GM19043 (cell line): ENCODE measurements around the gene SCGB1A1.
"Not testable (repeated sequence)": the region's sequence is repeated elsewhere in the genome, so short reads cannot be mapped to it uniquely, and the experiment has no call there.

ENCODE experiments used
- ATAC-seq: cut with Tn5 transposase; IDR thresholded peaks from one replicate; pipeline ENCODE4 v1.9.1; 2021; ENCODE audit warnings: low read depth; ENCODE audit not compliant: unreplicated experiment

SCGB1A1 gene

GRCh38 chr11:62418733-62419132 lies at the start of gene SCGB1A1:
Gene SCGB1A1, plus strand, starts transcription at chr11:62419033. Its CDS starts 63 bp downstream, at chr11:62419096.
- ATAC-seq = no peak

- no peak for ATAC-seq
These were observed 47.9 kb upstream of the SCGB1A1 start for GRCh38 chr11:62370743-62371440.

- ATAC-seq = no peak
These were observed 46.0 kb upstream of the SCGB1A1 start for GRCh38 chr11:62372871-62373270.

GRCh38 chr11:62373464-62374119 lies 45.2 kb upstream of the SCGB1A1 start:
- ATAC-seq = no peak

GRCh38 chr11:62374801-62375200 lies 44.0 kb upstream of the SCGB1A1 start:
- ATAC-seq = no peak

GRCh38 chr11:62378459-62379063 lies 40.3 kb upstream of the SCGB1A1 start:
- ATAC-seq = not testable (repeated sequence)

- not testable (repeated sequence) for ATAC-seq
These were observed 39.2 kb upstream of the SCGB1A1 start for GRCh38 chr11:62379586-62379985.

- ATAC-seq = not testable (repeated sequence)
These were observed 38.0 kb upstream of the SCGB1A1 start for GRCh38 chr11:62380821-62381245.

GRCh38 chr11:62383822-62384221 lies 35.0 kb upstream of the SCGB1A1 start:
- ATAC-seq = no peak

GRCh38 chr11:62386083-62386482 lies 32.8 kb upstream of the SCGB1A1 start:
- ATAC-seq = not testable (repeated sequence)

GRCh38 chr11:62387381-62387780 lies 31.5 kb upstream of the SCGB1A1 start:
- ATAC-seq = no peak

- ATAC-seq = no peak
These were observed 29.8 kb upstream of the SCGB1A1 start for GRCh38 chr11:62388999-62389398.

- no peak for ATAC-seq
These were observed 28.6 kb upstream of the SCGB1A1 start for GRCh38 chr11:62390237-62390636.

GRCh38 chr11:62390722-62391121 lies 28.1 kb upstream of the SCGB1A1 start:
- ATAC-seq = no peak

GRCh38 chr11:62391642-62392425 lies 27.0 kb upstream of the SCGB1A1 start:
- no peak for ATAC-seq

- ATAC-seq = no peak
These were observed 26.3 kb upstream of the SCGB1A1 start for GRCh38 chr11:62392506-62392905.

GRCh38 chr11:62393061-62393611 lies 25.7 kb upstream of the SCGB1A1 start:
- ATAC-seq = no peak

- ATAC-seq = no peak
These were observed 25.1 kb upstream of the SCGB1A1 start for GRCh38 chr11:62393735-62394134.

GRCh38 chr11:62394825-62395538 lies 23.9 kb upstream of the SCGB1A1 start:
- no peak for ATAC-seq
